WTC11 (cell line): ENCODE data around the gene GJB5. TPM values are rescaled to one million over a fixed set of nuclear protein-coding genes. Genes with fewer than 3 reads are reported as not detected.

ENCODE experiments used
- ATAC-seq: fragments of 200-7000 bp; cut with Tn5 transposase; 2 replicates; pipeline ENCODE4 v1.10.0; 2021; ENCODE audit warnings: mild to moderate bottlenecking, moderate library complexity
- CTCF ChIA-PET: fragments of 300-600 bp; sonication (Branson Sonifier 250); formaldehyde crosslinking; loops from one replicate; lab custom pipeline; 2021; ENCODE audit warnings: antibody characterized with exemption; lab: Charles Lee
- POLR2A ChIA-PET: fragments of 350-600 bp; sonication (Branson Sonifier 250); formaldehyde crosslinking; loops from one replicate; lab custom pipeline; 2021; ENCODE audit warnings: antibody characterized with exemption; lab: Charles Lee
- DNase-seq: peaks from one replicate; pipeline ENCODE4 v3.0.0; 2021; ENCODE audit warnings: low spot score
- H3K27ac Mint-ChIP-seq: 2 replicates; pipeline ENCODE4 v1.8.0; 2021; ENCODE audit warnings: mixed read lengths
- H3K27me3 Mint-ChIP-seq: 2 replicates; pipeline ENCODE4 v1.8.0; 2021; ENCODE audit warnings: low read depth, mild to moderate bottlenecking, moderate library complexity, mixed read lengths
- H3K36me3 Mint-ChIP-seq: 2 replicates; pipeline ENCODE4 v1.8.0; 2021; ENCODE audit warnings: mixed read lengths
- H3K4me1 Mint-ChIP-seq: 2 replicates; pipeline ENCODE4 v1.8.0; 2022; ENCODE audit warnings: mixed read lengths
- H3K4me3 Mint-ChIP-seq: 2 replicates; pipeline ENCODE4 v1.8.0; 2021; ENCODE audit warnings: mild to moderate bottlenecking, moderate library complexity, mixed read lengths
- H3K9me3 Mint-ChIP-seq: 2 replicates; pipeline ENCODE4 v1.8.0; 2021; ENCODE audit warnings: mixed read lengths
- CBFB ChIP-seq: sonication (generic); formaldehyde crosslinking; IDR thresholded peaks from 2 replicates; pipeline ENCODE4 v1.8.1; 2022; ENCODE audit warnings: mild to moderate bottlenecking, low read depth, missing genetic modification reagents
- ELF4 ChIP-seq: sonication (generic); formaldehyde crosslinking; IDR thresholded peaks from 2 replicates; pipeline ENCODE4 v1.8.1; 2022; ENCODE audit warnings: low read depth, mild to moderate bottlenecking, moderate library complexity, missing genetic modification reagents
- GTF2I ChIP-seq: fragments of 250-450 bp; sonication (Bioruptor Pico); conservative IDR thresholded peaks from 2 replicates; pipeline ENCODE4 v1.4.0; 2021; ENCODE audit warnings: mild to moderate bottlenecking
- JUN ChIP-seq: sonication (generic); formaldehyde crosslinking; IDR thresholded peaks from 2 replicates; pipeline ENCODE4 v1.8.0; 2023; ENCODE audit warnings: mild to moderate bottlenecking, missing genetic modification reagents
- NR2C2 ChIP-seq: sonication (generic); formaldehyde crosslinking; IDR thresholded peaks from 2 replicates; pipeline ENCODE4 v1.8.0; 2022; ENCODE audit warnings: mild to moderate bottlenecking, missing genetic modification reagents
- NR3C1 ChIP-seq: sonication (generic); formaldehyde crosslinking; conservative IDR thresholded peaks from 2 replicates; pipeline ENCODE4 v1.8.1; 2023; ENCODE audit warnings: low read depth, mild to moderate bottlenecking, missing genetic modification reagents
- RELA ChIP-seq: sonication (generic); formaldehyde crosslinking; IDR thresholded peaks from 2 replicates; pipeline ENCODE4 v1.8.1; 2022; ENCODE audit warnings: missing genetic modification reagents, mild to moderate bottlenecking, borderline replicate concordance
- TCF7 ChIP-seq: sonication (generic); formaldehyde crosslinking; IDR thresholded peaks from 2 replicates; pipeline ENCODE4 v1.8.0; 2022; ENCODE audit warnings: mild to moderate bottlenecking, low read depth, missing genetic modification reagents, moderate library complexity
- TP53 ChIP-seq: sonication (generic); formaldehyde crosslinking; IDR thresholded peaks from 2 replicates; pipeline ENCODE4 v1.8.1; 2023; ENCODE audit warnings: mild to moderate bottlenecking, missing genetic modification reagents
- ZBTB21 ChIP-seq: sonication (generic); formaldehyde crosslinking; IDR thresholded peaks from 2 replicates; pipeline ENCODE4 v1.8.1; 2023; ENCODE audit warnings: mild to moderate bottlenecking, missing genetic modification reagents, borderline replicate concordance
- ZNF396 ChIP-seq: fragments of 250-450 bp; sonication (Bioruptor Pico); IDR thresholded peaks from 2 replicates; pipeline ENCODE4 v1.8.0; 2021; ENCODE audit warnings: mild to moderate bottlenecking, moderate library complexity, borderline replicate concordance
- ZNF423 ChIP-seq: fragments of 250-450 bp; sonication (Bioruptor Pico); IDR thresholded peaks from 2 replicates; pipeline ENCODE4 v2.1.2; 2022; ENCODE audit warnings: mild to moderate bottlenecking, moderate library complexity
- total RNA-seq: library from RNA; stranded (reverse); gene quantifications from 3 replicates; pipeline ENCODE4 v1.2.3, GENCODE V29; 2021
- TF ChIP-seq, protein P1 (sequence below): sonication (generic); formaldehyde crosslinking; IDR thresholded peaks from 2 replicates; pipeline ENCODE4 v1.8.0; 2022; ENCODE audit warnings: mild to moderate bottlenecking, missing genetic modification reagents
- TF ChIP-seq, protein P2 (sequence below): fragments of 250-450 bp; sonication (Bioruptor Pico); IDR thresholded peaks from 2 replicates; pipeline ENCODE4 v1.9.0; 2021; ENCODE audit warnings: moderate library complexity, mild to moderate bottlenecking, inconsistent platforms, borderline replicate concordance
- TF ChIP-seq, protein P3 (sequence below): sonication (generic); formaldehyde crosslinking; IDR thresholded peaks from 2 replicates; pipeline ENCODE4 v1.8.0; 2023; ENCODE audit warnings: mild to moderate bottlenecking, missing genetic modification reagents
- TF ChIP-seq, protein P4 (sequence below): sonication (generic); formaldehyde crosslinking; IDR thresholded peaks from 2 replicates; pipeline ENCODE4 v1.8.0; 2022; ENCODE audit warnings: mild to moderate bottlenecking, missing genetic modification reagents
- TF ChIP-seq, protein P5 (sequence below): sonication (generic); formaldehyde crosslinking; IDR thresholded peaks from 2 replicates; pipeline ENCODE4 v1.8.1; 2022; ENCODE audit warnings: low read depth, mild to moderate bottlenecking, moderate library complexity, missing genetic modification reagents, borderline replicate concordance
- TF ChIP-seq, protein P6 (sequence below): sonication (generic); formaldehyde crosslinking; IDR thresholded peaks from 2 replicates; pipeline ENCODE4 v1.8.1; 2023; ENCODE audit warnings: mild to moderate bottlenecking, missing genetic modification reagents, moderate library complexity
- TF ChIP-seq, protein P7 (sequence below): fragments of 250-450 bp; sonication (Bioruptor Pico); conservative IDR thresholded peaks from 2 replicates; pipeline ENCODE4 v1.9.0; 2021; ENCODE audit warnings: mild to moderate bottlenecking
- TF ChIP-seq, protein P8 (sequence below): sonication (generic); formaldehyde crosslinking; conservative IDR thresholded peaks from 2 replicates; pipeline ENCODE4 v1.8.1; 2022; ENCODE audit warnings: mild to moderate bottlenecking, missing genetic modification reagents
- TF ChIP-seq, protein P9 (sequence below): sonication (generic); formaldehyde crosslinking; IDR thresholded peaks from 2 replicates; pipeline ENCODE4 v1.8.0; 2022; ENCODE audit warnings: missing genetic modification reagents

Gene GJB5
- total RNA-seq, 1 experiment from 2014 or later = 0.55 TPM

DNA sequence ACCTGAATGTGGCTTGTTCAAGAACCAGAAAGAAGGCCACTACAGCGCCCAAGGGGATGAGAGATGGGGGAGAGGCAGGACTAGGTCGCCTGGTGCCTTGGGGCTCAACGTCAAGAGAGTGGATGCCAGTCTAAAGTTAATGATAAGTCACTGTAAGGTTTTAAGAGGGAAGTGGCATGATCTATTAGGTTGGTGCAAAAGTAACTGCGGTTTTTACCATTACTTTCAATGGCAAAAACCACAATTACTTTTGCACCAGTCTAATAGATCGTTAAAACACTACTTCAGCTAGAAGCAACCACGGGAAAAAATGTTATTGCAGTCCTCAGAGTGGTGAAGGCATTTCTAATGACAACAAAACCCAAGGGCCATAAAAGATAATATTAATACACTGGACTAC lies 23.5 kb downstream of the GJB5 start:
- Mint-ChIP-seq H3K36me3 (no peaks in the 10 kb centered on the region), H3K27me3 (peaks cover 46% of the 10 kb centered on the region), H3K4me3 (no peak overlapping the region), H3K9me3 (no peaks in the 10 kb centered on the region), H3K27ac (no peak overlapping the region), H3K4me1 (peaks cover 7% of the 10 kb centered on the region; the same call in 1 of the 2 replicates)
- CTCF ChIA-PET = interaction anchor here (1.2 to 1.6 kb wide), 2 partner anchors 10 to 81 kb away, joined by 3 to 4 read pairs; partner anchors contain the start of gene SMIM12
- DNase-seq = no peak
- TF ChIP-seq, protein P1, sequence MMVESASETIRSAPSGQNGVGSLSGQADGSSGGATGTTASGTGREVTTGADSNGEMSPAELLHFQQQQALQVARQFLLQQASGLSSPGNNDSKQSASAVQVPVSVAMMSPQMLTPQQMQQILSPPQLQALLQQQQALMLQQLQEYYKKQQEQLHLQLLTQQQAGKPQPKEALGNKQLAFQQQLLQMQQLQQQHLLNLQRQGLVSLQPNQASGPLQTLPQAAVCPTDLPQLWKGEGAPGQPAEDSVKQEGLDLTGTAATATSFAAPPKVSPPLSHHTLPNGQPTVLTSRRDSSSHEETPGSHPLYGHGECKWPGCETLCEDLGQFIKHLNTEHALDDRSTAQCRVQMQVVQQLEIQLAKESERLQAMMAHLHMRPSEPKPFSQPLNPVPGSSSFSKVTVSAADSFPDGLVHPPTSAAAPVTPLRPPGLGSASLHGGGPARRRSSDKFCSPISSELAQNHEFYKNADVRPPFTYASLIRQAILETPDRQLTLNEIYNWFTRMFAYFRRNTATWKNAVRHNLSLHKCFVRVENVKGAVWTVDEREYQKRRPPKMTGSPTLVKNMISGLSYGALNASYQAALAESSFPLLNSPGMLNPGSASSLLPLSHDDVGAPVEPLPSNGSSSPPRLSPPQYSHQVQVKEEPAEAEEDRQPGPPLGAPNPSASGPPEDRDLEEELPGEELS (CRISPR knock-in tag) = no peak
- TF ChIP-seq NR2C2 (no peak), TCF7 (CRISPR knock-in tag) (no peak), CBFB (no peak), ELF4 (CRISPR knock-in tag) (no peak), ZBTB21 (CRISPR knock-in tag) (no peak), TP53 (no peak), GTF2I (CRISPR knock-in tag) (no peak), RELA (CRISPR knock-in tag) (no peak), JUN (CRISPR knock-in tag) (no peak)
- TF ChIP-seq, protein P2, sequence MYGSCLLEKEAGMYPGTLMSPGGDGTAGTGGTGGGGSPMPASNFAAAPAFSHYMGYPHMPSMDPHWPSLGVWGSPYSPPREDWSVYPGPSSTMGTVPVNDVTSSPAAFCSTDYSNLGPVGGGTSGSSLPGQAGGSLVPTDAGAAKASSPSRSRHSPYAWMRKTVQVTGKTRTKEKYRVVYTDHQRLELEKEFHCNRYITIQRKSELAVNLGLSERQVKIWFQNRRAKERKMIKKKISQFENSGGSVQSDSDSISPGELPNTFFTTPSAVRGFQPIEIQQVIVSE = no peak
- TF ChIP-seq, protein P3, sequence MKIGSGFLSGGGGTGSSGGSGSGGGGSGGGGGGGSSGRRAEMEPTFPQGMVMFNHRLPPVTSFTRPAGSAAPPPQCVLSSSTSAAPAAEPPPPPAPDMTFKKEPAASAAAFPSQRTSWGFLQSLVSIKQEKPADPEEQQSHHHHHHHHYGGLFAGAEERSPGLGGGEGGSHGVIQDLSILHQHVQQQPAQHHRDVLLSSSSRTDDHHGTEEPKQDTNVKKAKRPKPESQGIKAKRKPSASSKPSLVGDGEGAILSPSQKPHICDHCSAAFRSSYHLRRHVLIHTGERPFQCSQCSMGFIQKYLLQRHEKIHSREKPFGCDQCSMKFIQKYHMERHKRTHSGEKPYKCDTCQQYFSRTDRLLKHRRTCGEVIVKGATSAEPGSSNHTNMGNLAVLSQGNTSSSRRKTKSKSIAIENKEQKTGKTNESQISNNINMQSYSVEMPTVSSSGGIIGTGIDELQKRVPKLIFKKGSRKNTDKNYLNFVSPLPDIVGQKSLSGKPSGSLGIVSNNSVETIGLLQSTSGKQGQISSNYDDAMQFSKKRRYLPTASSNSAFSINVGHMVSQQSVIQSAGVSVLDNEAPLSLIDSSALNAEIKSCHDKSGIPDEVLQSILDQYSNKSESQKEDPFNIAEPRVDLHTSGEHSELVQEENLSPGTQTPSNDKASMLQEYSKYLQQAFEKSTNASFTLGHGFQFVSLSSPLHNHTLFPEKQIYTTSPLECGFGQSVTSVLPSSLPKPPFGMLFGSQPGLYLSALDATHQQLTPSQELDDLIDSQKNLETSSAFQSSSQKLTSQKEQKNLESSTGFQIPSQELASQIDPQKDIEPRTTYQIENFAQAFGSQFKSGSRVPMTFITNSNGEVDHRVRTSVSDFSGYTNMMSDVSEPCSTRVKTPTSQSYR (CRISPR knock-in tag) = no peak
- TF ChIP-seq, protein P4, sequence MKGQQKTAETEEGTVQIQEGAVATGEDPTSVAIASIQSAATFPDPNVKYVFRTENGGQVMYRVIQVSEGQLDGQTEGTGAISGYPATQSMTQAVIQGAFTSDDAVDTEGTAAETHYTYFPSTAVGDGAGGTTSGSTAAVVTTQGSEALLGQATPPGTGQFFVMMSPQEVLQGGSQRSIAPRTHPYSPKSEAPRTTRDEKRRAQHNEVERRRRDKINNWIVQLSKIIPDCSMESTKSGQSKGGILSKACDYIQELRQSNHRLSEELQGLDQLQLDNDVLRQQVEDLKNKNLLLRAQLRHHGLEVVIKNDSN = no peak
- TF ChIP-seq, protein P5, sequence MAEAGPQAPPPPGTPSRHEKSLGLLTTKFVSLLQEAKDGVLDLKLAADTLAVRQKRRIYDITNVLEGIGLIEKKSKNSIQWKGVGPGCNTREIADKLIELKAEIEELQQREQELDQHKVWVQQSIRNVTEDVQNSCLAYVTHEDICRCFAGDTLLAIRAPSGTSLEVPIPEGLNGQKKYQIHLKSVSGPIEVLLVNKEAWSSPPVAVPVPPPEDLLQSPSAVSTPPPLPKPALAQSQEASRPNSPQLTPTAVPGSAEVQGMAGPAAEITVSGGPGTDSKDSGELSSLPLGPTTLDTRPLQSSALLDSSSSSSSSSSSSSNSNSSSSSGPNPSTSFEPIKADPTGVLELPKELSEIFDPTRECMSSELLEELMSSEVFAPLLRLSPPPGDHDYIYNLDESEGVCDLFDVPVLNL (CRISPR knock-in tag) = no peak
- no peak for ATAC-seq
- POLR2A ChIA-PET = no interaction called here

DNA sequence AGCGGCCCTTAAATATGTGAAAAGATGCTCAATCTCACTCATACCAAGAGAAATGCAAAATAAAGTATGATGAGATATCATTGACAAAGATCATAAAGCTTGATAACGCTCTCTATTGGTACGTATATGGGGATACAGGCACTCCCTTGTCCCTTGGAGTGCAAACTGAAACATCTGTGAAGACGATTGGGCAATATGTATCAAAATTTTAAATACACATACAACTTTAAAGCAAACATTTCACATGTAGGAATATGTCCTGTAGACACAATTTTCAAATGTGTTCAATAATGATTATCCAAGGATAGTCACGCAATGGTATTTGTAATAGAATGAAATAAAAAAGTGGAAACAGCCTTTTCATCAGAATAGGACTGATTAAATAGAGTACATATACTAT lies 24.2 kb downstream of the GJB5 start:
- POLR2A ChIA-PET = no interaction called here
- no peak for TF ChIP-seq ZNF396 (CRISPR knock-in tag)
- TF ChIP-seq, protein P6, sequence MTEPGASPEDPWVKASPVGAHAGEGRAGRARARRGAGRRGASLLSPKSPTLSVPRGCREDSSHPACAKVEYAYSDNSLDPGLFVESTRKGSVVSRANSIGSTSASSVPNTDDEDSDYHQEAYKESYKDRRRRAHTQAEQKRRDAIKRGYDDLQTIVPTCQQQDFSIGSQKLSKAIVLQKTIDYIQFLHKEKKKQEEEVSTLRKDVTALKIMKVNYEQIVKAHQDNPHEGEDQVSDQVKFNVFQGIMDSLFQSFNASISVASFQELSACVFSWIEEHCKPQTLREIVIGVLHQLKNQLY (CRISPR knock-in tag) = no peak
- TF ChIP-seq, protein P7, sequence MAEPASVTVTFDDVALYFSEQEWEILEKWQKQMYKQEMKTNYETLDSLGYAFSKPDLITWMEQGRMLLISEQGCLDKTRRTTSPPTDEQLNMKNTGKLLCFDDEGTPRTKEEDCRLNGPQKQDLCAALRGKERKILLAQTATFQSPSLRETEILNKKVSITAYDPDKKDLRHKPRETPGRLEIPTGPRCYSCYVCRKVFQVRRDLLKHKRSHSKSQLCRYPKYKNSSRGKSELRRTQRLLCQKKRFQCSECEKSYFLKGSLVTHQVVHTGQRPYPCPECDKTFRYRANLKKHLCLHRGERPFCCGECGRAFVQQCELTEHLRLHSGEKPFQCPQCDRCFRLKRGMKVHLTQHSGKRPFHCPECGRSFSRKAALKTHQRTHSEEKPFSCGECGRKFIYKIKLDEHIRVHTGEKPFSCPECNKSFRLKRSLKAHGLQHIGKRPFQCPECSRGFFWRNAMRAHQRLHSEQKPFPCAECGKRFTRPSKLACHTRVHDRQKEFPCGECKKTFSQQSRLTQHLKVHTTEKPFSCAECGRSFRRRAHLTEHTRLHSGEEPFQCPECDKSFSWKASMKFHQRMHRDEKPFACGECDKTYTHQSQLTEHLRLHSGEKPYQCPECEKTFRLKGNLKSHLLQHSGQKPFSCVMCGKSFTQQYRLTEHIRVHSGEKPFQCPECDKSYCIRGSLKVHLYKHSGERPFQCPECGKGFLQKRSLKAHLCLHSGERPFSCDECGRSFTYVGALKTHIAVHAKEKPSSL (CRISPR knock-in tag) = no peak
- TF ChIP-seq, protein P8, sequence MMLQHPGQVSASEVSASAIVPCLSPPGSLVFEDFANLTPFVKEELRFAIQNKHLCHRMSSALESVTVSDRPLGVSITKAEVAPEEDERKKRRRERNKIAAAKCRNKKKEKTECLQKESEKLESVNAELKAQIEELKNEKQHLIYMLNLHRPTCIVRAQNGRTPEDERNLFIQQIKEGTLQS (CRISPR knock-in tag) = no peak
- TF ChIP-seq ZNF423 (CRISPR knock-in tag) = no peak
- TF ChIP-seq, protein P9, sequence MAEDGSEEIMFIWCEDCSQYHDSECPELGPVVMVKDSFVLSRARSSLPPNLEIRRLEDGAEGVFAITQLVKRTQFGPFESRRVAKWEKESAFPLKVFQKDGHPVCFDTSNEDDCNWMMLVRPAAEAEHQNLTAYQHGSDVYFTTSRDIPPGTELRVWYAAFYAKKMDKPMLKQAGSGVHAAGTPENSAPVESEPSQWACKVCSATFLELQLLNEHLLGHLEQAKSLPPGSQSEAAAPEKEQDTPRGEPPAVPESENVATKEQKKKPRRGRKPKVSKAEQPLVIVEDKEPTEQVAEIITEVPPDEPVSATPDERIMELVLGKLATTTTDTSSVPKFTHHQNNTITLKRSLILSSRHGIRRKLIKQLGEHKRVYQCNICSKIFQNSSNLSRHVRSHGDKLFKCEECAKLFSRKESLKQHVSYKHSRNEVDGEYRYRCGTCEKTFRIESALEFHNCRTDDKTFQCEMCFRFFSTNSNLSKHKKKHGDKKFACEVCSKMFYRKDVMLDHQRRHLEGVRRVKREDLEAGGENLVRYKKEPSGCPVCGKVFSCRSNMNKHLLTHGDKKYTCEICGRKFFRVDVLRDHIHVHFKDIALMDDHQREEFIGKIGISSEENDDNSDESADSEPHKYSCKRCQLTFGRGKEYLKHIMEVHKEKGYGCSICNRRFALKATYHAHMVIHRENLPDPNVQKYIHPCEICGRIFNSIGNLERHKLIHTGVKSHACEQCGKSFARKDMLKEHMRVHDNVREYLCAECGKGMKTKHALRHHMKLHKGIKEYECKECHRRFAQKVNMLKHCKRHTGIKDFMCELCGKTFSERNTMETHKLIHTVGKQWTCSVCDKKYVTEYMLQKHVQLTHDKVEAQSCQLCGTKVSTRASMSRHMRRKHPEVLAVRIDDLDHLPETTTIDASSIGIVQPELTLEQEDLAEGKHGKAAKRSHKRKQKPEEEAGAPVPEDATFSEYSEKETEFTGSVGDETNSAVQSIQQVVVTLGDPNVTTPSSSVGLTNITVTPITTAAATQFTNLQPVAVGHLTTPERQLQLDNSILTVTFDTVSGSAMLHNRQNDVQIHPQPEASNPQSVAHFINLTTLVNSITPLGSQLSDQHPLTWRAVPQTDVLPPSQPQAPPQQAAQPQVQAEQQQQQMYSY (CRISPR knock-in tag) = no peak
- no peak for TF ChIP-seq NR3C1 (CRISPR knock-in tag)

More for the DNA sequence above, 24.2 kb downstream of the GJB5 start:
- H3K27me3 Mint-ChIP-seq = peaks cover 51% of the 10 kb centered on the region
- no peaks in the 10 kb centered on the region for H3K36me3 Mint-ChIP-seq
- no peak overlapping the region for H3K27ac Mint-ChIP-seq
- H3K4me1 Mint-ChIP-seq = peaks cover 7% of the 10 kb centered on the region; the same call in 1 of the 2 replicates
- no peak for DNase-seq
- CTCF ChIA-PET = interaction anchor here (1.2 to 1.6 kb wide), 2 partner anchors 9 to 80 kb away, joined by 3 to 4 read pairs; partner anchors contain the start of gene SMIM12
- H3K4me3 Mint-ChIP-seq = no peak overlapping the region
- H3K9me3 Mint-ChIP-seq = no peaks in the 10 kb centered on the region
- no peak for ATAC-seq
